ENCODE data around the gene KRT86.
"Not testable (repeated sequence)": the region's sequence is repeated elsewhere in the genome, so short reads cannot be mapped to it uniquely, and the experiment has no call there.

The KRT86 gene

DNA sequence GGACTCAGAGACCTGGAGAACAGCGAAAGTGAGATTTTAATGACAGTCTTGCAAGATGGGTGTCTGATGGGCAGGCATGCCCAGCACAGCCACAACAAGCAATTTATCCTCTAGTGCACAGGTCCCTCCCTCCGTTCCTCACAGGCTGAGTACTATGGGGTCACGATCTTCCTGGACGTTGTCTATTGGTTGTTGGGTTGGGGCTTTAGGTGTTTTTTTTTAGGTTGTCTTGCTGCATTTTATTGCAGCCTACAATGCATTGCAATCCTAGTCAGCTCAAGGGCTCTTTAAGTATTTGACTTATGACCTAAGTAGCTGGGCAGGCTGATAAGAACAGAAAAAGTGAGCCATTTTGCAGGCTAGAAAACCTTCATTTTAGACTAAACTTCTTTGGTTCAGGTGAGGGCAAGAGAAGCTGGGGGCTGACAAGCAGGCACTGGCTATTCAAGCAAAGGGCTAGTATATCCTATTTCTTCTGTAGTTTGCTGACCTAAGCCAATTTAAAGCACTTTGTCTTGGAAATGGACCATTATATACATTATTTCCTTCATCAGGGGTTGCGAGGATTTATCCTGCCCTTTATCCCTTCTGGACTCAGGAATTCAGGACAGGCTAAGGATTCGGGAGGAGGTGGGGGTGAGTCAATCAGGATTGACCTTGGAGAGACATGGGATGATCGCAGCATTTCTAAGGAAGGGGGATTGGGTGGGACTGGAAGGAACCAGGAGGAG, 35.4 kb upstream of the KRT86 start:
- DNase-seq (ENCODE audit: low spot score) = no peak

DNA sequence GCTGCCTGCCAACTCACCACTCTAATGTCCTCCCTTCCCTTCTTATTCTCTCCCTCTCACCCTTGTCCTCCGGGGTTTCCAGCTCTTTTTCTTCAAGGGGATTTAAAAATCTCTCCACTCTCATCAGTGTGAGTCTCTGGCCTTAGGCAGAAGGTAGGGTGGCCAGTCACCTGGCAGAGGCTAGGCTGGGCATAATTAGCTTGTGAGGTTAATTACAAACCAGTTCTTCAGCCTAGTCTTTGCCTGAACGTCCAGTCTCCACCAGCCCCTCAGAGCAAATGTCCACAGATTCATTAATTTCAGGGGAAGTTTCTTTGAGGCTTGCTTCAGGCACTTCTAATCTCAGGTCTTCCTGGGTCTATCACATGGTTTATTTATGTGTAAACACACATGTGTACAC, 34.7 kb upstream of the KRT86 start:
- no peak for DNase-seq (ENCODE audit: low spot score)

DNA sequence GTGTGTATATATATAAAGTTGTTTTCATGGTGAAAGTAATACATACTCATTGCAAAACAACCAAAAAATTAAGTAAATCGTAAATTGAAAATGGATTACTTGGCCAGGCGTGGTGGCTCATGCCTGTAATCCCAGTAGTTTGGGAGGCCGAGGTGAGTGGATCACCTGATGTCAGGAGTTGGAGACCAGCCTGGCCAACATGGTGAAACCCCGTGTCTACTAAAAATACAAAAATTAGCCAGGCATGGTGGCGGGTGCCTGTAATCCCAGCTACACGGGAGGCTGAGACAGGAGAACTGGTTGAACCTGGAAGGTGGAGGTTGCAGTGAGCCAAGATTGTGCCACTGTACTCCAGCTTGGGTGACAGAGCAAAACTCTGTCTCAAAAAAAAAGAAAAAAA, 34.2 kb upstream of the KRT86 start:
- not testable (repeated sequence) for DNase-seq (ENCODE audit: low spot score)

- no peak for DNase-seq (ENCODE audit: low spot score)
These were observed 33.1 kb upstream of the KRT86 start for GRCh38 chr12:52241205-52241842.

GRCh38 chr12:52242442-52243258, 31.8 kb upstream of the KRT86 start:
- DNase-seq (ENCODE audit: low spot score) = no peak

DNA sequence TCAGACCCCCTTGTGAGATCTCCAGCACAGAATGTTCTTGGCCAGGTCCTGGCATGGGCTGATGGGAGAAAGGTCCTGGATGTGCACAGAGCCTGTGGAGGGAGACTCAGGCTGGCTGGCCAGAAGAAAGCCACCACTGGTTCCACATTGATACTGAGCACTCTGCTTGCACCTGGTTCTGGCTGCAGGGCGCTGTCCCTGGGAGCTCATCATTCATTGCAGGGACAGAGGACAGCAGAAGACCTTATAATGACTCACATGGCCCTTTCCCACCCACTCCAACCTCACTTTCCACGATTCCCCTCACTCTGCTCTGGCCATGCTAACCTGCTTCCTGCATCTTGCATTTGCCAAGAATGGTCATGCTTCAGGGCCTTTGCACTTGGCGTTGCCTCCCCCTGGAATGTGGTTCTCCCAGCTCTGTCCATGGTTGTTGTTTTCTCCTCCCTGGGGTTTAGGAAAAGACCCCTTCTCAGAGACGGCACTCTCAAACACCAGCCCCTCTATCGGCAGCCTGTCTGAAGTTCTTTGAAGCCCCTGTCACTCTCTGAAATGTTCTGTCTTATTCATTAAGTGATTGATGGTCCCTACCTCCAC, 31.1 kb upstream of the KRT86 start:
- no peak for DNase-seq (ENCODE audit: low spot score)

DNA sequence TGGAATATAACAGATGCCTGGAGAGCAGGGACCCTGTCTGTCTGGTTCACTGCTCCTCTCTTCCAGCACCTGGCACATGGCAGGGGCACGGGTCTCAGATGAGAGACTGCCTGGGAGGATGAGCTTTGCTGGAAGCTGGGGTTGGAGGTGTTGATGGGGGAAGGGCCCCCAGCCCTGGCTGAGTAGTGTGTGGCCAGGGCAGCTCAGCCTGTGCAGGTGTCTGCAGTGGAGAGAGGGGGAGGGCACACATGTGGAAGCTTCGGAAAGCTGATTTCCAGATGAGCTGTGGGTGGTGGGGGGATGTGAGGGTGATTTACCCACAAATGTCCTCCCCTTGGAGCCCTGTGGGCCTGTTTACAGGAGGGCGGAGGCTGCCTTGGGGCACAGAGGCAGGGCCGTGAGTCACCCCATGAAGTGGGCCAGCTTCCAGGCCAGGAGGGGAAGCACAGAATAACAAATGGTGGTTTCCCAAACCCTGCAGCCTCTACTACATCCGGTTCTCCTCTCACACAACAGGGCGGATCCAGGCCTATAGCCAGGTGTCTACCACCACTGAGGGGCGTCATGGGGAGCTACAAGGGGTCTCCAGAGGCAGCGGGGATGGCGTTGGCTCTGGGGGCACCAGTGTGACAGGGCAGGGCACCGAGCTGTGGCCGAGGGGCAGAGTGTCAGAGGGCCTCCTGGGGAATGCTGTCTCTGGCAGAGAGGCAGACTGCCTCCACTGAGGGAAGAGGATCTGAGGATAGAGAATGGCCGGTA, 30.4 kb upstream of the KRT86 start:
- DNase-seq (ENCODE audit: low spot score) = no peak

GRCh38 chr12:52244615-52244994, 29.8 kb upstream of the KRT86 start:
- DNase-seq (ENCODE audit: low spot score) = no peak

- DNase-seq (ENCODE audit: low spot score) = no peak
These were observed 29.0 kb upstream of the KRT86 start for GRCh38 chr12:52245259-52245961.

DNA sequence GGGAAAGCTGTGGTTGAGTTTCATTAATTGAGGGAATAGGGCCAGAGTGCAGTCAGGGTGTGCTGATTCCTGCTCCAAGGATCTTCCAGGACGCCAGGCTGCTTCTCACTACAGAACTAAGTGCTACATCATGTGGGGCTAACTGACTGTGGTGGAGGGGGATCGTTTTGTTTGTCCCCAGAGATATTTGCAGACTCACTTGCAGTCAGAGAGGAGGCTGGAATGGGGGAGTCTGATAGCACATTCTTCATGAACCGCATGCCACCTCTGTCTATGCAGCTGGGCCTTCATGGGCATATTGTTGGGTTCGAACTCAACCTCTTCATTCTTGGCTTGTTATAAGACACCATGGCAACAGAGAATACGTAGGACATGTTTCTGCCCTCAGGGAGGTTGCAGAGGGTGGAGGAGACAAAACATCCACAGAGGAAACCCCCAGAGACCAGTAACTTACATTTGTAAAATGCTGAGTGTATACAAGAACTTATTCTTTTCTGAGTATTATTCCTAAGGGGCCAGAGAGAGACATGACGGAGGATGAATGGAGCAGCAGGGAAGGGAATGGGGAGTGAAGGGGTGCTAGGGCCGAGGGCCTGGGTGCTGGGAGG, 28.4 kb upstream of the KRT86 start:
- no peak for DNase-seq (ENCODE audit: low spot score)

DNA sequence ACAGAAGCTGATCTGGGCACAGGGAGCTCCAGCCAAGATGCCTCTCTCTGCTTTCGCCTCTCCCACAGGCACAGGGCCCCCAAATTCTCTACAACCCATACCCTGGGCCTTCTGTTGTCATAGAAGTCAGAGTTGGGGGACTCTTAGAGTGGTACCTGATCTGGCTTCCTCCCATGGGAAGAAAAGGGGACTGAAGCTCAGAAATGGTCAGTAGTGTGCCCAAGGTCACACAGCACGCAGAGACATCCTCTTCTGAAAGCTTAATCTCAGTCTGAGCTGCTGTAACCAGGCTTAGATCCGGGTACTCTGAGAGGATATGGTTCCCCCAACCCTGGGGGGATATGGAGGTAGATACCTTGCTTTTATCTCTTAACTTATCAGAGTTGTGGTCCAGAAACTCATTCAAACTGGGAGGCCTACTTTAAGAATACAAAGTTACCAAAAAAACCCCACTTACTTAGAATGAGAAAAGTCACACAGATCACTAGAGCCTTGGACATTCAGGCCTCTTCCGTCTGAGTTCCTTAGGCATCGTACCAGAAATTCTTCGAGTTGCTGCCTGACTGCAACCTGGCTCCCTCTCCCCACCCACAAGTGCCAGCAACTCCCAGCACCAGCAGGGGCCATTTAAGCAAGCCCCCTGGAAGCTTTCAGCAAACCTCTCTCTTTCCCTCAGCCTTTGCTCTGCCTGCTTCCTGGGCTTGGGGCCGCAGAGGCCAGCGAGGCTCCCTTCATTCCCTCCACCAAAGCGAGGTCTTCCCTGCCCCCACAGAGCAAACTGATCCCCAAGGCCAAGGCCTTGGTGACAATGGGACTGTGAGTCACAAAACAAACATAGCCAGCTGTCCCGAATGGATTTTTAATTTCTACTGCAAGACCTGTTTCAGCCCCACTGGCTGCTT, 27.5 kb upstream of the KRT86 start:
- no peak for DNase-seq (ENCODE audit: low spot score)

GRCh38 chr12:52247622-52248540, 26.6 kb upstream of the KRT86 start:
- DNase-seq (ENCODE audit: low spot score) = no peak

- DNase-seq (ENCODE audit: low spot score) = no peak
These were observed 25.6 kb upstream of the KRT86 start for GRCh38 chr12:52248541-52249461.

GRCh38 chr12:52249511-52250047, 24.9 kb upstream of the KRT86 start:
- DNase-seq (ENCODE audit: low spot score) = no peak

GRCh38 chr12:52250048-52250990, 24.1 kb upstream of the KRT86 start:
- DNase-seq (ENCODE audit: low spot score) = no peak

All from hematopoietic multipotent progenitor cell treated with erythropoietin and hydrocortisone succinate and interleukin-3 and kit ligand, for 15 days (in vitro differentiated cells).